Gastroesophageal sphincter (tissue), 3 donors: ENCODE results near the gene PLEKHH3.
A peak's percentile ranks its signal among the peaks of the same experiment; 100 is the strongest.

Experiments
- POLR2A ChIP-seq, 2 donors: fragments of 450-650 bp; IDR thresholded peaks; one replicate each; pipeline ENCODE4 v1.6.1; 2017; ENCODE audit warnings: antibody characterized with exemption in 2 of 2, mild to moderate bottlenecking in 2 of 2, moderate library complexity in 1 of 2
- TF ChIP-seq, protein P1 (sequence below), 4 experiments: fragments of 200-600 bp in 2 of 4; fragments of 450-650 bp in 2 of 4; sonication (generic) in 1 of 4; IDR thresholded peaks; one replicate each; pipeline ENCODE4 v1.5.1; 2017 to 2019; ENCODE audit warnings: antibody characterized with exemption in 4 of 4, mild to moderate bottlenecking in 2 of 4, moderate library complexity in 2 of 4

DNA sequence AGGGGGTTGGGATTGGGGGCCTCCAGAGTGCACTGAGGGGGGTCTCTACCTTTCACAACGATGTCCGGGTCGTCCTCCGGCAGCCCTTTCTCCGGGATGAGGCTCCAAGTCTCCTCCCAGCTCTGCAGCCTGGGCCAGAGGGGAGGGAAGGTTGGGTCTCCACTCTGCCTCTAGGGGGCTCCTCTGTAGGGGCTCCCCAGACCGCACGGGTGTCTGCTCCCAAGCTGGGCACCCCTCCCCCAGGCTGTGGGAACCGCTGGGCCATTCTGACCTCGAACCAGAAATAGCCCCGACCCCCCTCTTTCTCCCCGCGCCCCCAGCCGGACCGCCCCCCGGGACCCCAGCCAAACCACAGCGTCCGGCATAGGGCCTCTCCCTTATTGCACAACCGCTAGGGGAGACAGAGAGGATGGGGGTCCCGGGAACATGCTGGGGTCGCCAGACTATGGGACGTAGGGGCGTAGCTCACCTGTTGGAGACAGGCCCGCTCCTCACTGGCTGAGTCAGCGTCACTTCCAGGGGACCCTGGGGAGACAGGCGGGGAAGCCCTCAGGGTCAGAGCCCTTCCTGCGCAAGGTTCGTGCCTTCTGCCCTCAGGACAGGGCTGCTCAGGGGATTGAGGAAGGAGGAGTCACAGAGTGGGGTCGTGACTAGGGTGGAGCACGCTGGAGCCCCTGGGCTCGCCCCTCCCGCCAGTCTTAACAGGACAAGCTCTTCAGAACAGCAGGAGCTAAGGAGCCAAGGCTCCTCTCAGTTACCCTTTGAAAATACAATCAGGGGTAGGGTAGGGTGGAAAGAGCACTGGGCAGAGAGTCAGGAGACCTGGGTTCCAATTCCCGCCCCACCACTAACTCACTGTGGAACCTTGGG is 2.7 kb downstream of the PLEKHH3 start:
- peak in 1 of 2 donors; percentile 1 for TF ChIP-seq POLR2A (IDR thresholded peaks at IDR 0.05)
- TF ChIP-seq, protein P1, sequence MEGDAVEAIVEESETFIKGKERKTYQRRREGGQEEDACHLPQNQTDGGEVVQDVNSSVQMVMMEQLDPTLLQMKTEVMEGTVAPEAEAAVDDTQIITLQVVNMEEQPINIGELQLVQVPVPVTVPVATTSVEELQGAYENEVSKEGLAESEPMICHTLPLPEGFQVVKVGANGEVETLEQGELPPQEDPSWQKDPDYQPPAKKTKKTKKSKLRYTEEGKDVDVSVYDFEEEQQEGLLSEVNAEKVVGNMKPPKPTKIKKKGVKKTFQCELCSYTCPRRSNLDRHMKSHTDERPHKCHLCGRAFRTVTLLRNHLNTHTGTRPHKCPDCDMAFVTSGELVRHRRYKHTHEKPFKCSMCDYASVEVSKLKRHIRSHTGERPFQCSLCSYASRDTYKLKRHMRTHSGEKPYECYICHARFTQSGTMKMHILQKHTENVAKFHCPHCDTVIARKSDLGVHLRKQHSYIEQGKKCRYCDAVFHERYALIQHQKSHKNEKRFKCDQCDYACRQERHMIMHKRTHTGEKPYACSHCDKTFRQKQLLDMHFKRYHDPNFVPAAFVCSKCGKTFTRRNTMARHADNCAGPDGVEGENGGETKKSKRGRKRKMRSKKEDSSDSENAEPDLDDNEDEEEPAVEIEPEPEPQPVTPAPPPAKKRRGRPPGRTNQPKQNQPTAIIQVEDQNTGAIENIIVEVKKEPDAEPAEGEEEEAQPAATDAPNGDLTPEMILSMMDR (IDR thresholded peaks at IDR 0.05), result peak in 3 of 4 experiments; percentile 40 to 66 (median 44)
